ENCODE measurements around the gene ECM2. TPM values are rescaled to one million over a fixed set of nuclear protein-coding genes. Genes with fewer than 3 reads are reported as not detected.
A peak's percentile ranks its signal among the peaks of the same experiment; 100 is the strongest.

ECM2 gene
- total RNA-seq, 1 donor from 2014 or later: 62.0 TPM

DNA sequence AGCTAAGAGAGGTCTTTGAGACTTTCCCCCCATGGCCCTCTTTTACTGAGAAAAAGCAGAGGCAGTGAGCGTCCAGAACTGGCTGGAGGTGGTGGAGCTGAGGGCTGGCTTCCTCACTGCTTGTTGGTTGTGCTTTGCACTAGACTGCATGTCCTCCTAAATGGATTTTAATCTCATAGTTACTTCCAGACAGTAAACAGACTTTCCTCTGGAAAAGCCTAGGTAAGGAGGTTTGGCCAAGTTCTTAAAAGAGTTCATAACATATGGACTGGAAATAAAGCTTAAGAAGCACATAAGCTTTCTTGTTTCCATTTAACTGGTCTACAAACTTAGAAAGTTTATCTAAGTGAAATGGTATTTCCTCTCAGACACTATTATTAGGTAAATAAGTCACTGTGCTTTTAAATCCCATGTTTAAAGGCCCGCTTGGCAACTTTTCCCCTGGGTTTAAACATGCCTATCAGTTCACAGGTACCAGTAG, 55.5 kb downstream of the ECM2 start:
- ATAC-seq: peak; percentile 39
- intact Hi-C loops (cut with DNase I): no loop called here
- DNase-seq (ENCODE audit: low spot score): no peak

DNA sequence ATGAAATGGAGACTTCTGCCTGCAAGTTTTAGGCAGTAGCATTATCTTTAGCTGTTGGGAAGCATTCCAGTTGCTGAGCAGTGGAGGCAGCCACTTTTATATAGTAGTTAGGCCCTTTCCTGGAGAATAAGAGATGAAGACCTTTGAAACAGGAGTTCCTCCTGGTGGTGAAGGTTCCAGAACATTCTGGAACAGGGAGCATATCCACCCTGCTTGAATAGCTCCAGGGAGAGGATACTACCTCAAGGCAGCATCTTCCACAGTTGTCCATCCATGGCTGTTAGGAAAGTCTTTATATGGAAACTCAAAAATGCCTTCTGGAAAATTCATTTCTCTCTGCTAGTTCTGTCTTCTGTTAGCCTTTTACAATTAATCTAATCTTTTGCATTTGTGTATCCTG, 56.4 kb downstream of the ECM2 start:
- intact Hi-C loops (cut with DNase I): no loop called here
- DNase-seq (ENCODE audit: low spot score) (no peak), ATAC-seq (no peak)

DNA sequence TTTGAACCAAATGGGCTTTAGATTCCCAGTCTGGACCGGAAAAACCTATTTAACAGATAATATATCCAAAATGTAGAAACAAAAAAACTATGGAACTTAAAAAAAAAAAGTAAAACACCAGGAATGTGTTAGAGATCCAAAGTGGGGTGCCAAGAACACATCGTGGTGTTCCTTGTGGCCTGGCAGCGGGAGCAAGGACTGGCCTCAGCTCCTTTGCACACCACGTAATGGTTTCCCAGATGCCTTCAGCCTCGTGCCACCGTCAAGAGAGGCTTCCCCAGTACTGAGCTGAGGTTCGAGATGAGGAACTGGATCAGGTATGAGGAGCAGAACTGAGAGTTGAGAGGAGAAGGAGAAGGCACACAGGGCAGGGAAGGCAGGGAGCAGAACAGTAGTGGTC, 57.0 kb downstream of the ECM2 start:
- intact Hi-C loops (cut with DNase I): no loop called here
- DNase-seq (ENCODE audit: low spot score) (no peak), ATAC-seq (peak; percentile 29)

DNA sequence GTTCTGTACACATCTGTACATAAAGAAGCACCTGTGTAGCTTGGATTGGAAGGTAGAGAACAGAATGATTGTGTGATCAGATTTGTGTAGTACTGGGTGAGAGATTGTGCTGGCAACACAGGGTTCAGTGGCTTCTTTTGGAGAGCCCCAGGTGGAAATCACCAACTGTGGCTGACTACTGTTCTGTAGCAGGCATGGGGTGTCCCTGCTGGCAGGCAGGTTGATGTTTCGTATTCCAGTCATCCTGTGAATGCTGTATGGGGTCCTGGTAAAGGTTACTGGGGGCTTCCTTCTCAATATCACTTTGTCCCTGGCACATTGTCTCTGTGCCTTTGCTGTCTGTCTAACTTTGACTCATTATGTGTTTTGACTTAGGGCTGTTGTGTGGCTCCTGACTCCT, 58.8 kb downstream of the ECM2 start:
- intact Hi-C loops (cut with DNase I): no loop called here
- DNase-seq (ENCODE audit: low spot score) (no peak), ATAC-seq (no peak)

DNA sequence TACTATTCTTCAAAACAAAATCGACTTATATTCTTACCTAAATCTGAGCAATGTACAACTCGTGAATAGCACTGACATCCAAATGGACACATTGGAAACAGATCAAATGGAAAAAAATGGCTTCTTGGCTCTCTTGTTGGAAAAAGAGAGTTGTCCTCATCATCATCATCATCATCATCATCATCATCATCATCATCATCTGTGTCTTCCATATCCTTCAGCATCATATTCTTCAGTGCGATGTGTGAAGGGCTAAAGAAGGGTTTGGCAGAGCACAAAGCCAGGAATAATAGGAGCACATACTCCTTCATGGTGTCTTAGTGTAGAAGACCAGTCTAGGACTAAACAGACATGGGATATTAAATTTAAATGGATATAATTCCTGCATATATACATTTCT, 61.2 kb downstream of the ECM2 start:
- intact Hi-C loops (cut with DNase I): no loop called here
- ATAC-seq: no peak
- DNase-seq (ENCODE audit: low spot score): no peak

DNA sequence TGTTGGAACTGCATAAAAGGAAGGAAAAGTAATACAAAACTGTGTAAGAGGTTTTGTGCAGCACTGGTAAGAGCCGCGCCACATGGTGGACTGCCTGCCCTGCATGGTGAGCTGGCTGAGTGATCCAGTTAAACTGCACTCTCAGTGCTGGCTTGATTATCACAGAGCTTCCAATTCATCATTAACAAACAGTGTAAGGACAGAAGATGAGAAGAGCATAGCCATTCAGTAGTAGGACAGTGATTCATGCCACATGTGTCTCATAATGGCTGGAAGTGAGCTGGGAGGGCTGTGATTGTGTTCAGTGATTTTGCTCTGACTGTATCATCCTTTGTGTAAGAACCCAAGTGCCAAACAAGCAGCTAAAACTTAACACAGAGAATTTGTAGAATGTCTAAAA, 67.6 kb downstream of the ECM2 start:
- intact Hi-C loops (cut with DNase I): no loop called here
- ATAC-seq: no peak
- no peak for DNase-seq (ENCODE audit: low spot score)

DNA sequence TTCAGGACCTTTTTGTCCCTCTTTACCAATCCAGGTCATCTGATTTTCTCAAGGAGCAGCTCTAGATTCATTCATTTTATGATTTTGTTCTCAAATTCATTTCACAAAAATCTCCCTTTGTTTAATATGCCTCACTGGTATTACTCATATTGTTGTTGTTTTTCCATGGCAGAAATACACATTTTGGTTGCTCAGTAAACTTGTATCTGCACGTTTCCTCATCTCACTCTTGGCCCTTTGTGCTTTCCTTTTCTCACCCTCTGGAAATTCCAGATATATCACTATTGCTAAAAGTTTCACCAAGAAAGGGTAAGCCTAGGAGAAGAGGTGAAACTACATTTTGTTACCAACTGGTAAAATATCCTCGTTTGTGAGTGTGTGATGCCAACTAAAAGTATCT, 68.3 kb downstream of the ECM2 start:
- ATAC-seq (no peak), DNase-seq (ENCODE audit: low spot score) (no peak)
- intact Hi-C loops (cut with DNase I): no loop called here

DNA sequence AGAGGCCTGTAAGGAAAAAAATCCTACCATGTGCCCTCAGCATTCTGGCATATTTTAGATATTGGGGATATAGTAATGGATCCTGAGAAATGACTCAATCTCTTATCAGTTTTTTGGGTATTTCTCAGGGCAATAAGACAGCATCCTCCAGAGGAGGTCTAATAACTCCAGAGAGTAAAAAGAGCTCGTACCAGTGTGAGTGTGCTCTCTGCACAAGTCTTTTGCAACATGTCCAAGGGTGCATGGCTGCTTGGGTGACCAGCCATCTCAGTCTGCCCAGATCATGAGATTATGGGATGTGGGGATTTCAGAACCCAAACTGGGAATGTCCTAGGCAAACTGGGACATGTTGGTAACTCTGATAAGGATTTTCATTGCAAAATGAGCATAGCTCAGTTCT, 68.7 kb downstream of the ECM2 start:
- DNase-seq (ENCODE audit: low spot score) (no peak), ATAC-seq (no peak)
- intact Hi-C loops (cut with DNase I): no loop called here

DNA sequence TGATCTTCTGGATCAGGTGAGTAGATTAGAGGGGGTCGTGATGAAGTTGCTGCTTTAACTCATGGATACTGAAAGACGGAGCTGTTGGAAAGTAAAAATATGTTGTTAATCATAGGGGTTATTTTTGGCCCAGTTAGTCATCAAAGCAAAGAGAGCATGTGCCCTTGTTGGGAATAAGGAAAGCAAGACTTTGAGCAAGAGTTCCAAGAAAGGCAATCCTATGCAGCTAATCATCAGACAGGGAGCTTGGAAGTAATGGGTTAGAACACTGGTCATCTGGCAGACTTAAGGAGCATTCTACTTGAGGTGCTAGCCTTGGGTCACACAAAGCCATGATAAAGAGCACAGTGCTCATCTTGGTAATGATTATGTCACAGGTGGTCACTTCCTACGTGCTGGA, 71.8 kb downstream of the ECM2 start:
- ATAC-seq (peak; percentile 85), DNase-seq (ENCODE audit: low spot score) (no peak)
- intact Hi-C loops (cut with DNase I): no loop called here

DNA sequence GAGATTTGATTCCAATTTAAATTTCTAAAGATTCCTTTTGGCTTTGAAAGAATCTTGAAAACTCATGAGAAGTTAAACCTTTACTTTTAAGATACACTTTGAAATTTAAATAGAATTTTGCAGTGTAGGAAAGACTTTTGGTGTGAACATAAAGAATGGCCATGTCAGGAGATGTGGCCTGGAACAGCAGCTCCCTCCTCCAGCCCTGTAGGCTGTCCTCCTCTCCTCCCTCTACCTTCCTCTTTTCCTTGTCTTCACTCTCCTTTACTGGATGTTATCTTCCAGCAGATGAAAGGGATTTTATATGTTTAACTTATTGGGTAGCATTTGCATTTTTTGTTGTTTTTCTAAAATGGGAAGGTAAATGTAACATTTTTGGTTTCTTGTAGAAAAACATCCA, 72.4 kb downstream of the ECM2 start:
- intact Hi-C loops (cut with DNase I): no loop called here
- DNase-seq (ENCODE audit: low spot score): no peak
- no peak for ATAC-seq

DNA sequence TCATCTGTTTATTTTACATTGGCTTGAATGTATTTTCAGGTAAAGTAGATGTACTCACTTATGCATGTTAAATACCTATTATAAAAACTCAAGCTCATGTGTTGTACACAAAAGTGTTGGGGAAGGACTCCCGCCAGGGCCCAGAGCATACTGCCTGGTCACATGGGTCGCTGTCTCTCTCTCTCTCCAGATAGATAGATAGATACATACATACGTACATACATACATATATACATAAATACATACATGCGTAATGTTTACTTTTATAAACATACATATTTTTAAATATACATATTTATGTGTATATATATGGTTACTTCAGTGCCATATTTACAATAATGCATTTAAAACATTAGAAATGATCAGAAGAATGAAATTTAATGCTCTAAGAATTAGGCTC, 78.2 kb downstream of the ECM2 start:
- DNase-seq (ENCODE audit: low spot score): no peak
- intact Hi-C loops (cut with DNase I): no loop called here
- ATAC-seq: no peak

DNA sequence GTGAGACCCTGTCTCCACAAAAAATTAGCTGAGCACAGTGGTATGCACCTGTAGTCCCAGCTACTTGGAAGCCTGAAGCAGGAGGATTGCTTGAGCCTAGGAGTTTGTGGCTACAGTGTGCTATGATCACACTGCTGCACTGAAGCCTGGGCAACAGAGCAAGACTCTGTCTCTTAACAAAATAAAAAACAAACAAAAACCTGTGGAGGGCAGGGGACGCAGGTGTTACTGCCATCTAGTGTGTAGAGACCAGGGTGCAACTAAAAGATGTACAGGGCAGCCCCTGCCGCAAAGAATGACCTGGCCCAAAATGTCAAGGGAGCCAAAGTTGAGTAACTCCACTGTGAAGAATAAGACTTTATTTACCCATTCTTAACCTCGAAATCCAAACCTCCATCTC, 80.6 kb downstream of the ECM2 start:
- ATAC-seq (no peak), DNase-seq (ENCODE audit: low spot score) (no peak)
- intact Hi-C loops (cut with DNase I): no loop called here

DNA sequence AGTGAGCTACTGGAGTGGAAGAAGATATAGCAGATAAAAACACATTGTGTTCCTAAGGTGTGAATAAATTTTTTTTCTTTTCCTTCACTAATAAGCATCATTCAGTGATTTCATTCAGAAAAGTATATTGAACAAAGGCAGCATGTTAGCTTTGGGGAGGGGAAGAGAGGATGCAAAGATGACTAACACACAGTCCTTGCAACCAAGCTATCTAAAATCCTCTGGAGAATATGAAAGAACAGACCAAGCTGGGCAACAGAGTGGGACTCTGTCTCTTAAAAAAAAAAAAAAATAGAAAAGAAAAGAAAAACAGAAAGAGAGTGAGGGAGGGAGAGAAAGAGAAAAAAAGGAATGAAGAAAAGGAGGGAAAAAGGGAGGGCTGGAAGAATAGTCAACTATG, 89.3 kb downstream of the ECM2 start:
- ATAC-seq (no peak), DNase-seq (ENCODE audit: low spot score) (no peak)
- intact Hi-C loops (cut with DNase I): no loop called here

Small RNA genes within 50 kb of the gene (microRNA-seq; reads per million reads assigned to microRNA genes)
- gene MIR4670: not detected

Other genes starting within 250 kb of the ECM2 start
- 69.5 TPM for gene IARS1, start 242.3 kb downstream of the ECM2 start, total RNA-seq
- 53.0 TPM for gene NOL8, start 210.6 kb downstream of the ECM2 start, total RNA-seq
- 9.1 TPM for gene CENPP, start 210.0 kb downstream of the ECM2 start, total RNA-seq
- 71.7 TPM for gene OGN, start 131.4 kb downstream of the ECM2 start, total RNA-seq
- gene OMD, start 111.5 kb downstream of the ECM2 start, total RNA-seq: 35.7 TPM
- gene ASPN, start 53.5 kb downstream of the ECM2 start, total RNA-seq: 14.4 TPM
- 10.7 TPM for gene IPPK, start 134.1 kb upstream of the ECM2 start, total RNA-seq
- gene BICD2, start 228.8 kb upstream of the ECM2 start, total RNA-seq: 31.0 TPM

All from sciatic nerve (tissue), 2 donors.